Peyer's patch (tissue), 4 donors: ENCODE data around the gene VEGFA. TPM values are rescaled to one million over a fixed set of nuclear protein-coding genes. Genes with fewer than 3 reads are reported as not detected.
A peak's percentile ranks its signal among the peaks of the same experiment; 100 is the strongest.

Experiments used
- DNase-seq, 3 donors: peaks; one replicate each; pipeline ENCODE4 v3.0.0-alpha.2; 2017 to 2019
- H3K27ac ChIP-seq, 4 donors: fragments of 200-600 bp; sonication (generic); one replicate each; pipeline ENCODE4 v1.5.1; 2016 to 2019
- H3K27me3 ChIP-seq, 2 donors: fragments of 200-600 bp; sonication (generic); one replicate each; pipeline ENCODE4 v1.5.1; 2019
- H3K36me3 ChIP-seq, 3 donors: fragments of 200-600 bp; sonication (generic); one replicate each; pipeline ENCODE4 v1.5.1; 2016 to 2019
- H3K4me1 ChIP-seq, 4 donors: fragments of 200-600 bp; sonication (generic); one replicate each; pipeline ENCODE4 v1.5.1; 2016 to 2019
- H3K4me3 ChIP-seq, 4 donors: fragments of 200-600 bp; sonication (generic); 1 replicate in 3 of 4; 2 replicates in 1 of 4; pipeline ENCODE4 v1.5.1; 2016 to 2019; ENCODE audit warnings: mild to moderate bottlenecking in 1 of 4
- H3K9me3 ChIP-seq, 4 donors: fragments of 200-600 bp; sonication (generic); one replicate each; pipeline ENCODE4 v1.5.1; 2016 to 2019; ENCODE audit warnings: mild to moderate bottlenecking in 1 of 4
- POLR2A ChIP-seq, 2 donors: fragments of 450-650 bp; IDR thresholded peaks; one replicate each; pipeline ENCODE4 v1.5.1; 2017; ENCODE audit warnings: antibody characterized with exemption in 2 of 2, mild to moderate bottlenecking in 2 of 2, moderate library complexity in 2 of 2
- total RNA-seq, 4 donors: library from RNA; depleted of rRNA; stranded (reverse); fragments of >200 nt; gene quantifications; one replicate each; pipeline ENCODE4 v1.1.0, GENCODE V29; 2016
- TF ChIP-seq, protein P1 (sequence below), 6 experiments: fragments of 450-650 bp in 4 of 6; fragments of 200-600 bp in 2 of 6; sonication (generic) in 1 of 6; IDR thresholded peaks; one replicate each; pipeline ENCODE4 v1.5.1; 2017 to 2019; ENCODE audit warnings: antibody characterized with exemption in 6 of 6, mild to moderate bottlenecking in 3 of 6, moderate library complexity in 1 of 6

Gene VEGFA
- total RNA-seq, 4 donors from 2014 or later, result 202 to 663 (median 418) TPM

DNA sequence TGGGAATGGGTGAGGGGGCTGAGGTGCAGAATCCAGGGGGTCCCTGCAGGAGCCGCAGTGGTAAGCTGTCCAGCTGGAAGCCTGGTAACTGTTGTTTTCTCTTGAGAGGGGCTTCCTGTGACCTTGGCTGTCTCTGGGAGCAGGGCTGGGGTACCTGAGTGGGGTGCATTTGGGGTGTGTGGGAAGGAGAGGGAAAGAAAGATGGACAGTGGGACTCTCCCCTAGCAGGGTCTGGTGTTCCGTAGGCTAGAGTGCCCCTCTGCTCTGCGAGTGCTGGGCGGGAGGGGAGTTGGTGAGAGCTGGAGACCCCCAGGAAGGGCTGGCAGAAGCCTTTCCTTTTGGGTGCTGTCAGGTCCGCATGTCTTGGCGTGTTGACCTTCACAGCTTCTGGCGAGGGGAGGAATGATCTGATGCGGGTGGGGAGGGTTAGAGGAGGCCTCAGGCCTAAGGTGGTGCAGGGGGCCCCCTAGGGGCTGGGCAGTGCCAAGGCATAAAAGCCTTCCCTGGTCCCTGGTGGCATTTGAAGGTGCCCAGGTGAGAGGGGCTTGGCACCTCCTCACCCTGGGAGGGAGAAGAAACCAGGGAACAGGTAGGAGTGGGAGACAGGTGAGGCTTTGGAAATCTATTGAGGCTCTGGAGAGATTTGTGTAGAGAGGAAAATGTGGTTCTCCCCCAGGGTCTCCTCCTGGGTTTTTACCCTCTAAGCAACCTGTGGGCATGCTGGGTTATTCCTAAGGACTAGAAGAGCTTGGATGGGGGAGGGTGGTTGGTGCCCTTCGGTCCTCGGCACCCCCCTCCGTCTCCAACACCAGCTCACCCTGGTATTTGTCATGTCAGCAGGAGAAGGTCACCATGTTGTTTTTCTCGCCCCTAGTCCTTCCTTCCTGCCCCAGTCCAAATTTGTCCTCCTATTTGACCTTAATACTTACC lies 3.3 kb downstream of the VEGFA start:
- peaks cover 0 to 47% (median 8%) of the 10 kb centered on the region in 4 donors for H3K4me1 ChIP-seq
- peak overlapping the region; percentile 8 to 95 (median 93) for H3K27ac ChIP-seq
- no peaks in the 10 kb centered on the region for H3K9me3 ChIP-seq
- peak; percentile 35 to 63 for TF ChIP-seq POLR2A (IDR thresholded peaks at IDR 0.05)
- TF ChIP-seq, protein P1, sequence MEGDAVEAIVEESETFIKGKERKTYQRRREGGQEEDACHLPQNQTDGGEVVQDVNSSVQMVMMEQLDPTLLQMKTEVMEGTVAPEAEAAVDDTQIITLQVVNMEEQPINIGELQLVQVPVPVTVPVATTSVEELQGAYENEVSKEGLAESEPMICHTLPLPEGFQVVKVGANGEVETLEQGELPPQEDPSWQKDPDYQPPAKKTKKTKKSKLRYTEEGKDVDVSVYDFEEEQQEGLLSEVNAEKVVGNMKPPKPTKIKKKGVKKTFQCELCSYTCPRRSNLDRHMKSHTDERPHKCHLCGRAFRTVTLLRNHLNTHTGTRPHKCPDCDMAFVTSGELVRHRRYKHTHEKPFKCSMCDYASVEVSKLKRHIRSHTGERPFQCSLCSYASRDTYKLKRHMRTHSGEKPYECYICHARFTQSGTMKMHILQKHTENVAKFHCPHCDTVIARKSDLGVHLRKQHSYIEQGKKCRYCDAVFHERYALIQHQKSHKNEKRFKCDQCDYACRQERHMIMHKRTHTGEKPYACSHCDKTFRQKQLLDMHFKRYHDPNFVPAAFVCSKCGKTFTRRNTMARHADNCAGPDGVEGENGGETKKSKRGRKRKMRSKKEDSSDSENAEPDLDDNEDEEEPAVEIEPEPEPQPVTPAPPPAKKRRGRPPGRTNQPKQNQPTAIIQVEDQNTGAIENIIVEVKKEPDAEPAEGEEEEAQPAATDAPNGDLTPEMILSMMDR (IDR thresholded peaks at IDR 0.05), result peak; percentile 18 to 87 (median 72)
- peak; percentile 29 to 84 (median 80) for DNase-seq
- H3K27me3 ChIP-seq, result no peaks in the 10 kb centered on the region
- peak overlapping the region; percentile 58 to 90 (median 74) for H3K4me3 ChIP-seq
- peaks cover 0 to 22% (median 0%) of the 10 kb centered on the region in 3 donors for H3K36me3 ChIP-seq

- H3K4me3 ChIP-seq, result peak overlapping the region in 3 of 4 donors; percentile 71 to 90 (median 77)
- DNase-seq, result peak in 1 of 3 donors; percentile 50
- H3K27me3 ChIP-seq, result no peaks in the 10 kb centered on the region
- H3K4me1 ChIP-seq, result peaks cover 0 to 40% (median 8%) of the 10 kb centered on the region in 4 donors
- H3K36me3 ChIP-seq, result peaks cover 0 to 31% (median 0%) of the 10 kb centered on the region in 3 donors
- TF ChIP-seq, protein P1 (IDR thresholded peaks at IDR 0.05), result no peak
- no peak for TF ChIP-seq POLR2A (IDR thresholded peaks at IDR 0.05)
- H3K27ac ChIP-seq, result peak overlapping the region; percentile 32 to 95 (median 93)
- no peaks in the 10 kb centered on the region for H3K9me3 ChIP-seq
Measured at GRCh38 chr6:43773980-43774775, 4.2 kb downstream of the VEGFA start.

GRCh38 chr6:43774776-43775534 lies 4.9 kb downstream of the VEGFA start:
- peak; percentile 64 to 90 (median 83) for DNase-seq
- Histone ChIP-seq H3K9me3 (no peaks in the 10 kb centered on the region), H3K4me1 (peaks cover 0 to 38% (median 8%) of the 10 kb centered on the region in 4 donors), H3K27ac (peak overlapping the region; percentile 32 to 95 (median 93)), H3K36me3 (peaks cover 0 to 39% (median 0%) of the 10 kb centered on the region in 3 donors), H3K27me3 (no peaks in the 10 kb centered on the region), H3K4me3 (peak overlapping the region in 2 of 4 donors; percentile 71 to 90)
- TF ChIP-seq, protein P1 (IDR thresholded peaks at IDR 0.05), result peak; percentile 67 to 93 (median 86)
- TF ChIP-seq POLR2A (IDR thresholded peaks at IDR 0.05), result peak in 1 of 2 donors; percentile 31

GRCh38 chr6:43775535-43775885 lies 5.5 kb downstream of the VEGFA start:
- Histone ChIP-seq H3K4me1 (peaks cover 0 to 38% (median 8%) of the 10 kb centered on the region in 4 donors), H3K27me3 (no peaks in the 10 kb centered on the region), H3K36me3 (peaks cover 0 to 44% (median 0%) of the 10 kb centered on the region in 3 donors), H3K9me3 (no peaks in the 10 kb centered on the region), H3K27ac (peak overlapping the region; percentile 32 to 95 (median 93)), H3K4me3 (peak overlapping the region in 1 of 4 donors; percentile 71)
- TF ChIP-seq, protein P1 (IDR thresholded peaks at IDR 0.05), result no peak
- TF ChIP-seq POLR2A (IDR thresholded peaks at IDR 0.05), result no peak
- DNase-seq, result no peak
